ENCODE data around the gene RGS7.
"Not testable (repeated sequence)": the region's sequence is repeated elsewhere in the genome, so short reads cannot be mapped to it uniquely, and the experiment has no call there.

Gene RGS7

DNA sequence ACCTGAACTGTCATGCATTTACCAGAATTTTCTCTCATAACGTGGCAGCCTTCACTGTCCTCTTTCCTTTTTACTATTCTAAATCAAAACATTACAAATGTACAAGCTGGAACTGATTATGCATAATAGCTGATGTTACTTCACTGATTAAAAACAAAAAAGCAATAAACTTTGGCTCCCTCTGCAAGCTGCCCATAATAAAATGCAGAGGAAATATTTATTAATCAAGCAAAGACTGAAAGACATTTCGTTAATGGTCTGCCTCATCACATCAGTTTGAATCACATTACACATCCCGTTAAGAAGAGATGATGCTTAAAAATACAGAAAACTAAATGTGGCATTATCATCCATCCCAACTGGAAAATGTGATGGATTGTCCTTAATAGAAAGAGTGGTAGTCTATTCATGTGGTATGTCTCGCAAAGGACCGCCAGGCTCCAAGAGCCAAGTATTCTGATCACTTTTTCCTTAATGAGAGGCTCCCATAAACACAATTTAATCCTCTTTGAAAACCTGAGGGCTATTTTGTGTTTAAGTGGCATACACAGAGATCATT lies 225.3 kb downstream of the RGS7 start:
- no peak for DNase-seq

- no peak for DNase-seq
Measured at GRCh38 chr1:241130881-241131280, 226.1 kb downstream of the RGS7 start.

- DNase-seq, result no peak
Measured at GRCh38 chr1:241129207-241129960, 227.6 kb downstream of the RGS7 start.

DNA sequence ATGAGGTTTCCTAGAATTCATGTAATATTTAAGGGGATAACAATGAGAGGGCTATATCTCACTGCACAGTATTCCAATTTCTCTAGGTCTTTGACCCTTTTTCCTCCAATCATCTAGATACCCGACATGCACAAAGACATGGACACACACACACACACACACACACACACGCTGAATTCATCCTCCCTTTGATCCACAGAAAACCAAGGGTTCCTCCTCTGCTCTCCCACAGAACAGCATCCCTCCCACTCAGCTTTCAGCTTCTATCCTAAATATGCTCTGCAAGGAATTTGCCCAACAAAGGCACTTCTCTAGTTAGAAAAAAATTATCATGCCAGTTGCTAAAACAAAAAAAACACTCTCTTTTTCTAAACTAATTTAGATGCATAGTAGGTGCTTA lies 231.7 kb downstream of the RGS7 start:
- no peak for DNase-seq

DNA sequence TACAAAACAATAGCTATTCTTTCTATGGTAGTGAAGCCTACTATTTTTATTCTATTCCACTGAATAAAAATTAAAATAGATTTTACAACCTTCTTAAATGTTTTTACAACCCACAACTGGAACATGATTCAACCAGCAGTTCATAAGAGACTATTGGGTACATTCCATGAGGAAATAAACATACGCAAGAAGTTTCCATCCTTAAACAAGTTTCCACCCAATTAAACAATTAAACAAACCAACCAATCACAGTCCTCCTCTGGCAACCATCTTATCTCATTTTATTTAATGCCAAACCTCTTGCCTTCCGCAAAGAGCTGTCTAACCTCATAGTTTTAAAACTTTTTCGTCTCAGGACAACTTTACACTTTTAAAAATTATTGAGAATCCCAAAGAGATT lies 239.0 kb downstream of the RGS7 start:
- no peak for DNase-seq

DNA sequence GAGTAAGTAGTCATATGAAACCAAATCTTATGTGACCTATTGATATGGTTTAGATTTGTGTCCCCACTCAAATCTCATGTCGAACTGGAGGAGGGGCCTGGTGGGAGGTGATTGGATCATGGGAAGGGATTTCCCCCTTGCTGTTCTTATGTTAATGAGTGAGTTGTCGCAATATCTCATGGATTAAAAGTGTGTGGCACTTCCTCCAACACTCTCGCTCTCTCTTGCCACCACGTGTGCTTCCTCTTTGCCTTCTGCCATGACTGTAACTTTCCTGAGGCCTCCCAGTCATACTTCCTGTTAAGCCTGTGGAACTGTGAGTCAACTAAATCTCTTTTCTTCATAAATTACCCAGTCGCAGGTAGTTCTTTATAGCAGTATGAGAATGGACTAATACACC lies 241.2 kb downstream of the RGS7 start:
- DNase-seq, result peak in 2 of 4 experiments; percentile 0 to 11

- no peak for DNase-seq
Measured at GRCh38 chr1:241114699-241115233, 242.2 kb downstream of the RGS7 start.

DNA sequence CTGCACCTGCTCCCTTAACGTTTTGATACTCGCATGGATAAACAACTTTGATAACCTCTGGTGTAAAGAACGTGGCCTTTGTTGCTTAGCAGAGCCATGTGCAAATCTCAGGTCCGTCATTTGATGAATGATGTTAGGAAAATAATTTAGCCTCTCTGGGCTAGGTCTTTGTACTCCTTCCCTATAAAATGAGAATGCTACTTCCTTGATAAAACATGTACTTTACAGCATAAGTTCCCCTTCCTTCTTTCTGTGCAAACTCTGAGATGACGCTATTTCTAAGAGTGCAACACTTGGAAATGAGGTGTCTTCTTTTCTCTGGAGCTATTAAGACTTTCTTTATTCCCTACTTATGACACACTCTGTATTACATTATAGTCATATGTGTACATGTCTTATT lies 243.4 kb downstream of the RGS7 start:
- DNase-seq, result no peak

- no peak for DNase-seq
Measured at GRCh38 chr1:241109039-241109438, 248.0 kb downstream of the RGS7 start.

GRCh38 chr1:241105147-241105546 lies 251.9 kb downstream of the RGS7 start:
- DNase-seq, result no peak

- no peak for DNase-seq
Measured at GRCh38 chr1:241102664-241103063, 254.3 kb downstream of the RGS7 start.

DNA sequence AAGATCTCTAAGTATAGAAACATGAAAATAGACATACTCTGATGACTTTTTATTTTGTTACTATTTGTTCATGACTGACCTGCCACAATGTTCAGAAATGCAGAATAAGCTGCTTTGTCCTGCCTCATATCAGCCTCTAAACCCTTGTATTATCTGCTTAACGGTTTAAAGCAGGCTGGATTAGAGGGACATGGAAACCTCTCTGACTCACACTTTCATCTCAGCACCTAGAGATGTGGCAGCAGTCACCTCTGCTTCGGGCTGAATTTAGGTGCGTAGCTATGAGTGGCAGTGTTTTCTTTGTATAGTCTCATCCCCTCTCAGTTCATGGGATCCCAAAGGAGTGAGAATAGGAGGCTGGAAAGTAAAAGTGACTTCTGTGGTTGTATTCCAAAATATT lies 255.4 kb downstream of the RGS7 start:
- DNase-seq, result no peak

- DNase-seq, result no peak
Measured at GRCh38 chr1:241097479-241097878, 259.5 kb downstream of the RGS7 start.

DNA sequence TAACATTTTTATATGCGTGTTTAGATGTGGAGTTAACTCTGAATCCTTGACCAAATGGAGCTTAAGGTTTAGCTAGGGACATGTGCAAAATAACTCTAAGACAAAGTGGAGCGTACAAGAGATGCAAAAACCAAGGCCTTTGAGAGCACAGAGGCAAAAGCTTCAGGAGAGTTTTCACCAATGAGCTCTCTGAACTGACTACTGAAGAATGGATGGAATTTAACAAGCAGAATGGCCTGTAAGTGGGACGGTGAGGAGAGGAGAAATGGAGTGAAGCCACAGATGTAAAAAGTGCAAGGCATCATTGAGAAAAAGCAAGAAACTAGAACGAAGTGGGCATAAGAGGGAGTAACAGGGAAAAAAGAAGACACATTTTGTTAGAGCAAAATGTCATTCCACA lies 260.0 kb downstream of the RGS7 start:
- DNase-seq, result no peak

- DNase-seq, result no peak
Measured at GRCh38 chr1:241095847-241096246, 261.2 kb downstream of the RGS7 start.

- no peak for DNase-seq
Measured at GRCh38 chr1:241090798-241091197, 266.2 kb downstream of the RGS7 start.

GRCh38 chr1:241089066-241089465 lies 267.9 kb downstream of the RGS7 start:
- DNase-seq, result not testable (repeated sequence)

DNA sequence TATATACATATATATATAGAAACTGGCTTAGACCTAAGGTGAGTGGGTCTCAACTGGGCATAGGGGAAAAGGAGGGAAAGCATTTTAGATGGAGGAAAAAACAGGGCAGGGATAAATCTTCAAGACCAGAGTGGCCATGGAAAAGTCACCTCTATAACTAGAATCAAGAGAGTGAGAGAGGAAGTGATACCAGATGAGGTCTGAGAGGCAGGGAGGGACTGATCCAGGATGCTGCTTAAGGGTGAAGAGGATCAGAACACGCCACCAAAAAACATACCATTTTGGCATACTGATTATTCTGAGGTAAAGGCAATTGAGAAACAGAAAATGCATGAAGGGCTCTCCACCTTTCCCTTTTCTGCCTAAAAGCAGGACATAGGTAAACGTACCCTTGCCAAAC lies 268.9 kb downstream of the RGS7 start:
- not testable (repeated sequence) for DNase-seq

DNA sequence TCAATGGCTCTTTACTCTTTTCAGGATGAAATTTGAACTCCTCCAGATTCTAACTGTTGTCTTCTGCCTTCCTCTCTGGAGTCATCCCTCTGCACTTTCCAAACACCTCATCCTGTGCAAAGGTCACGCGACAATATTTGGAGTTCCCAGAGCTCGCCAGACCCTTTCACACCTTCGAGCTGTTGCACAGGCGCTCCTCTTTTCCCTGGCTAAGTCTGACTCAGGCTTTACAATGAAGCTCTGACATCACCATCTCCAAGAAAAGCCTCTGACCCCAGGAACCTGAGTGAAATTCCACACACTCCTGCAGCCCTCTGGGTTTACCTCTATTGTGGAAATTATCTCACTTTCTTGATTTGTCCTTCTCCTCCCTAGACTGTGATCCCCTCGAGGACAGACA lies 270.3 kb downstream of the RGS7 start:
- no peak for DNase-seq

DNA sequence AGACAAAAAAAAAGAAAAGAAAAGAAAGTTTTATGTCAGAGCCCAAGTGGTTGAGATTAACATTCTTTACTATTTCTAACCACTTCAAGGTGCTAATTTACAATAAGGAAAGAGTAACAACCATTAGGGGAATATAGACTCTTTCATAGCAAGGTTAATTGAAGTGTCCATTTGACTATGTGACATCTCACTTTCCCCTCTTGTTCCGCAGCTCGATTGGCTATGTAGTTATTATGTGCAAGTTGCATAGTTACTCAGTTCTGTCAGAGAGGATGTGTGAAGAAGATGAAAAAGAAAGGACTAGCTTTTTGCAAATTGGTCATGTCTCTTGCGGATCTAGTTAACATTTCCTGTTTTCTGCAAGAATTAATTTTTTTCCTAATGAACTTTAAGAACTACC lies 273.7 kb downstream of the RGS7 start:
- DNase-seq, result no peak

DNA sequence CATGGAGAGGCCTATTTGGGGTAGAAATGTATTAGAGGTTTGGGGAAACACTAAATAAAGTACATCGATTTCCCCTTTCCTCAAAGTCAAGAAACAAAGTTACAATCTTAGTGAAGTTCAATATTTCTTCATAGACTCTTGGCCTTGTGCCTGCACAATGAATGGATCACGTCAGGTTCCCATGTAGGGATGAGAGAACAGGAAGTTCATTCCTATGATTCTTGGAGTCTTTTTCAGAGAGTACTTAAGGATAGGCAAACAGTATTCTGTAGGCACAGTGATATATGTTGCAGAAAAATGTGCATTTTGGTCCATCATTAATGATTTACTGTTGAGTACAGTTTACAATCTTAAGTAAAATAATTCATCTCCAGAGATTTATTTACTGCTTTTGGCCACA lies 275.5 kb downstream of the RGS7 start:
- no peak for DNase-seq

DNA sequence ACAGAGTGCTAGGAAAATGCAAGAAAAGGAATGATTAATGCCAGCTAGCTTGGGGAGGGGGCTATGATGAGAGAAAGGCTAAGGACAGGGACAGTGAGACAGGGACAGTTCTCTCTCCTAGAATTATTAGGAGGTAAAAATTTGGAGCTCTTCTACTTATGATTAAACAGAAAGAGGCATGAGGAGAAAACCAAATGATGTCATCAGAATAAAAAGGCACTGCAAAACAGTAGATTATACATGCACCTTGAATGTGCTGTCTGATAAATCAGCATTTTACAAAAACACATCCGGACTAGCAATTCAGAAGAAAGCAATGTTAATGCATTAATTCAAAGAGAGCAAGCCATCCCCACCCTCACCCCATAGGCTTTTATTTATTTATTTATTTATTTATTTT lies 277.5 kb downstream of the RGS7 start:
- DNase-seq, result no peak

DNA sequence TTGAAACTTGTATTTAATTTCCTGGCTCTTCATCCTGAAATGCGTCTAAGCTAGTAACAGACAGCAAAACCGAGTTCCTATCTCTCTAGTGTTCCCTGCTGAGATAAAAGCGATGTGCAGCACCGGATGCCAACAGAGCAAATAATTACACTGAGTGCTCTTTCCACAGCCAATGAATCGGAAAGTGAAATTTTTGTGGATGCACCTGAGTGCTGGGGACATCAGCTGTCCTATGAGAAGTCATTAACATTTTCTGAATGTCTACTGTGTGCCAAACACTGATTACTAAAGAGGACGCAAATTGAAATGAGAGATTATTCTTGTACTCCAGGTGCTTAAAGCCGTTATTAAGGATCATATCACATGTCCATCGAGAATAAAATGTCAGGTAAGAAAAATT lies 278.0 kb downstream of the RGS7 start:
- DNase-seq, result no peak

GRCh38 chr1:241077386-241078147 lies 279.4 kb downstream of the RGS7 start:
- no peak for DNase-seq

Data from suppressor macrophage (primary cell).